ENCODE data around the gene CLEC19A. TPM values are rescaled to one million over a fixed set of nuclear protein-coding genes. Genes with fewer than 3 reads are reported as not detected.

The CLEC19A gene
- not detected in 2 replicates for total RNA-seq (2014; rRNA removed; shearing (Covaris generic))

DNA sequence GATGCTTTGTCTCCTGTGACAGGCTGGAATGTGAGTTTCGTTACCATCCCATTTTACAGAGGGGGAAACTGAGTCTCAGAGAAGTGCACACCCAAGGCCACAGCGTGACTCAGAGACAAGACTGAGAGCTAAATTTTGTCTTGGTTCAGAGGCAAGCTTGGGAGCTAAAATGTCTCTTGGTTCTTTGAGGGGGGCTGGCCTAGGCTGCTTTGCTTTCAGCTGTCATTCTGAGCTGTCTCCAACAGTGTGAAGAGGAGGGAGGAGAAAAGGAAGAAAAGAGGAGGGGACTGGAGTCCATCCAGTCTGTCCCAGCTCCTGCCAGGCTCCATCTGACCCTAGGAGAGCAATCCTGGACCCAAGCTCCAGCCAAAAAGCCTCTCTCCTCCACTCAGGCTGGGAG lies at the start of gene CLEC19A:
Gene CLEC19A, plus strand, starts transcription at position 301 of the 400 bp plus-strand sequence. CDS start 121 bp downstream, outside the sequence.
- DNase-seq (ENCODE audit: low spot score), result no peak

DNA sequence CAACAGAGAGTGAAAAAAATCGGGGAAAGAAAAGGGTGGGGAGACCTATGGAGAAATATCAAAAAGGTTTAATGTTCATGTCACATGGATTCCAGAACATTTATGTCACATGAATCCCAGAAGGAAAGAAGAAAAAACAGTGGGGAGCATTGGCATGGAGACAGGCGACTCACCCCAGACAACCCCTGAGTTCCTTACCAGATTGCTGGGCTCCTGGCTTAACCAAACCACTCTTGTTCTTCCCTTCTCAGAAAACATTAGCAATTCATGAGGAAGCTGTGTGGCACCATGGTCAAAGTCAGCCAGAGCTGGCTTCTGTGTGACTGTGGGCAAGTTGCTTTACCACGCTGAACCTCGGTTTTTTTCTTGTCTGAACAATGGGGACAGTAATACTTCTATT lies 49.6 kb upstream of the CLEC19A start:
- no peak for DNase-seq (ENCODE audit: low spot score)

- peak; percentile 47 for DNase-seq (ENCODE audit: low spot score)
Observed at GRCh38 chr16:19236561-19237209, 48.8 kb upstream of the CLEC19A start.

DNA sequence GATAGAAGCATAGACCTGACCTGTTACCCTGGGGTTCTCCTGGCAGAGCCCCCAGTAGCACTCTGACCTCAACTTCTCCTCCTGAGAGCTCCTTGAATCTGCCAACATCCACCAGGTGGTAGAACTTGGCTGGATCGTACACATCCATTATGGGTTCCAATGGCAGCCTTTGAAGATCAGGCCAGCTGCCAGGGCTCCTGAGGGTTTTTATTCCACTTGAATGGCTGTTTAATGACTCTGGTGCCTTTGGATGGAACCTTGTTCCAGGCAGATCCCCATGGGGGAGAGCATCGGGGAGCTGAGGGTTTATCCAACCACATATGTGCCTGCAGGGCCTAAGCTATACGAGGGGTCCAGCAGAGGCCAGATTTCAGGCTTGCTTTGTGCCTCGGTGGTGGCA lies 47.1 kb upstream of the CLEC19A start:
- DNase-seq (ENCODE audit: low spot score), result no peak

DNA sequence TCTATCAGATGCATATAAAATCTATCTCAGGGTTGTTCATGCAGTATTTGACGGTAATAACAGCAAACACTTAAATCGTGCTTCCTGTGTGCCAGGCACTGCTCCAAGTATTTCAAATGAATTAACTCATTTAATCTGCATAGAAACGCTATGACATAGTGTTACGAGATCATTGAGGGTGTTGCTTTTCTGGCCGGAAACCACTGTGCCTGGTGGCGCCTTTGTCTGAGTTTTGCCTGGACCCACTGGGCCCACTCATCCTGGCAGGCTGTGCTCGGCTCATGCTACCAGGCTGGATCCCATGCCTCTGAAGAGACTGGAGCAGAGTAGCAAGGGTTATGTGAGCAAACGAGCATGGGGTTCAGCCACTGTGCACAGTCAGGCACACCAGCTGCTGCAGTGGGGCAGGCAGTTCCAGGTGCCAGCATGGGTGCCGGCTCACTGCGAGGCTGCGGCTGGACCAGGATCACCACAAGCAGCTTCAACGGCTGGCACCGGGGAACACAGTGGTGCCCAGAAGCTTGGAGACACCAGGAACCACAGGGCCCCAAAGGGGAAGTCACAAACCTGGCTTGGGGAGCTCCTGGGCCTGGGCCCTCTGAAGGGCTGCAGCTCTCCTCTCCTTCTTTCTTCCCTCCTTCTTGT lies 45.9 kb upstream of the CLEC19A start:
- DNase-seq (ENCODE audit: low spot score), result no peak

- no peak for DNase-seq (ENCODE audit: low spot score)
Observed at GRCh38 chr16:19240494-19240893, 45.0 kb upstream of the CLEC19A start.

DNA sequence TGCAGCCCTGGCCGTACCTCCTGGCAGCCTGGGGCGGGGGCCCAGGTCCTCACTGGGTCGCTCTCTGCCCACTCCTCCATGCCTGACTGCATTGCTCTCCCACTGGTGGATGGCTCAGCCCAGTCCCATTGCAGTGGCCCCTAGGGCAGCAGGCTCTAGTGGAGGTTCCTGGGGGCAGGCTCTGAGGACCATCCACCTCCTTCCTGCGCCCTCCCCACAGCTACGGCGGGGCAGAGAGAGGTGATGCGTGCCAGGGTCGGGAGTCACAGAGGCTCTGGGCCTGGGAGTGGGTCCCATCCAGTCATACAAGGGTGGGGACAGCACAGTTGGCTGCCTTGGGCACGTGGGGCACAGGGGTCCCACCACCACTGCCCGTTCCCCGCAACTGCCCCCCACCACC lies 44.0 kb upstream of the CLEC19A start:
- no peak for DNase-seq (ENCODE audit: low spot score)

DNA sequence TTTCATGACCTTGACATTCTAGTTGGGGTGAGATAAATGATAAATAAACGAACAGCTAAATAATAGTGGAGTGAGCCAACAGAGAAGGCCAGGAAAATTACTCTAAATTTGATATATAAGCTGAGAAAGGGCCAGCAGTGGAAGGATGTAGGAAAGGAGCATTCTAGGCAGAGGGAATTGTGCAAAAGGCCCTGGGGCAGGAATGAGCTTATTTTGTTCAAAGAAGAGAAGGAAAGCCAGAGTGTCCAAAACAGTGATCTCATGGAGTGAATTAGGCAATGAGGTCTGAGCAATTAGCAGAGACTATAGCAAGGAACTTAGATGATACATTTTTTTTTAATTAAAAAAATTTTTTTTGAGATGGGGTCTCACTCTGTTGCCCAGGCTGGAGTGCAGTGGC lies 43.3 kb upstream of the CLEC19A start:
- DNase-seq (ENCODE audit: low spot score), result no peak

GRCh38 chr16:19242987-19243575 lies 42.5 kb upstream of the CLEC19A start:
- peak; percentile 52 for DNase-seq (ENCODE audit: low spot score)

- DNase-seq (ENCODE audit: low spot score), result peak; percentile 29
Observed at GRCh38 chr16:19245326-19245925, 40.1 kb upstream of the CLEC19A start.

DNA sequence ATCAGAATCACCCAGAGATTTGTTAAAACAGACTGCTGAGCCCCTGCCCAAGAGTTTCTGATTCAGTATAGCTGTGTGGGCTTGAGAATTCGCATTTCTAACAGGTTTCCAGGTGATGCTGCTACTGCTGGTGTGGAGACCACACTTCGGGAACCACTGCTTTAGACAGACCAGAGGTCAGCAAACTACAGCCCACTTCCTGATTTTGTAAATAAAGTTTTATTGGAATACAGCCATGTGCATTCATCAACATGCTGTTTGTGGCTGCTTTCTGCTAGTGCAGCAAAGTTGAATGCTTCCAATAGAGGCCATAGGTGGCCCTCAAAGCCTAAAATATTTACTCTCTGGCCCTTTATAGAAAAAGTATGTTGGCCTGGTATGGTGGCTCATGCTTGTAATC lies 32.6 kb upstream of the CLEC19A start:
- no peak for DNase-seq (ENCODE audit: low spot score)

- no peak for DNase-seq (ENCODE audit: low spot score)
Observed at GRCh38 chr16:19254611-19255010, 30.9 kb upstream of the CLEC19A start.

- DNase-seq (ENCODE audit: low spot score), result no peak
Observed at GRCh38 chr16:19264123-19264673, 21.3 kb upstream of the CLEC19A start.

GRCh38 chr16:19265380-19265930 lies 20.1 kb upstream of the CLEC19A start:
- no peak for DNase-seq (ENCODE audit: low spot score)

DNA sequence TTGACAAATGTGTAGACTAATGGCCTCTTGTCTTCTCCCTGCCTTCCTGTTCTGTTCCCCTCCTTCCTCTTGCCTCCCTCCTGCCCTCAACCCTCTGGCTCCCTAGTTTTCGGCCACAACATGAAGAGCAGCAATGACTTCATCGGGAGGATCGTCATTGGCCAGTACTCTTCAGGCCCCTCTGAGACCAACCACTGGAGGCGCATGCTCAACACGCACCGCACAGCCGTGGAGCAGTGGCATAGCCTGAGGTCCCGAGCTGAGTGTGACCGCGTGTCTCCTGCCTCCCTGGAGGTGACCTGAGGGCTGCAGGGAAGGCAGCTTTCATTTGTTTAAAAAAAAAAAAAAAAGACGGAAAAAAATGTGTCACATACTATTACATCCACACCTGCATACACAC lies 18.8 kb upstream of the CLEC19A start:
- no peak for DNase-seq (ENCODE audit: low spot score)

DNA sequence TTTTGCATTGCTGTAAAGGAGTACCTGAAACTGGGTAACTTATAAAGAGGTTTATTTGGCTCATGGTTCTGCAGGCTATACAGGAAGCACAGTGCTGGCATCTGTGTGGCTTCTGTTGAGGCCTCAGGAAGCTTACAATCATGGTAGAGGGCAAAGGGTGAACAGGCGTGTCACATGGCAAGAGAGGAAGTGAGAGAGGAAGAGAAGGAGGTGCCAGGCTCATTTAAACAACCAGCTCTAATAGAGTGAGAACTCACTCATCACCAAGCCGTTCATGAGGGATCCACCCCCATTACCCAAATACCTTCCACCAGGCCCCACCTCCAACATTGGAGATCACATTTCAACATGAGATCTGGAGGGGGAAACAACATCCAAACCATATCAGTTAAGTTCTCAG lies 16.4 kb upstream of the CLEC19A start:
- DNase-seq (ENCODE audit: low spot score), result no peak

DNA sequence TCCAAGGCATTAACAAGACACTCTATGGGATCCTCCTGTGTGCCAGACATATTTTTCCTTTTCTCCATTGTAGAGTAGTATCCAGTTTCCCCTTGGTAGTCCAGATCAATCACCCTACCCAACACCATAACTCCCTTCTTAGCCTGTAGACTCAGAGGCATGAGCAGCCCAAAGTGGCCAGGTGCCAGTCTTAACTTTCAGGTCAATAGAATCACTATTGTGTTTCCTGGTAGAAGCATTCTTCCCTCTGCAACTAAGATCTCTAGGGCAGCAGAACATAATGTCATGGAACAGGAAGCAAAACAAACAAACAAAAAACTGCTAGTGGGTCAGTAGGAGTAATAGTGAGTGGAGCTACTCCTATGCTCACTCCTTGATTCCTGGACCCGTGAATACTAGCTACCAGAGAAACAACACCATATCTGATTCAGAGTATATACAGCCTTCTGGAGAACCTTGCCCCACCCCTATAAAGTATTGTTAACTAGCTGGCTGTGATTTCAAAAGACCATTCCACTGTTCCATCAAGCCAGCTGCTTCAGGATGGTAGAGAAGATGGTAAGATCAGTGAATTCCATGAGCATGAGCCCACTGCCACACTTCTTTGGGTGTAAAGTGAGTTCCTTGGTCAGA lies 11.2 kb upstream of the CLEC19A start:
- no peak for DNase-seq (ENCODE audit: low spot score)

- DNase-seq (ENCODE audit: low spot score), result no peak
Observed at GRCh38 chr16:19278403-19278802, 7.1 kb upstream of the CLEC19A start.

DNA sequence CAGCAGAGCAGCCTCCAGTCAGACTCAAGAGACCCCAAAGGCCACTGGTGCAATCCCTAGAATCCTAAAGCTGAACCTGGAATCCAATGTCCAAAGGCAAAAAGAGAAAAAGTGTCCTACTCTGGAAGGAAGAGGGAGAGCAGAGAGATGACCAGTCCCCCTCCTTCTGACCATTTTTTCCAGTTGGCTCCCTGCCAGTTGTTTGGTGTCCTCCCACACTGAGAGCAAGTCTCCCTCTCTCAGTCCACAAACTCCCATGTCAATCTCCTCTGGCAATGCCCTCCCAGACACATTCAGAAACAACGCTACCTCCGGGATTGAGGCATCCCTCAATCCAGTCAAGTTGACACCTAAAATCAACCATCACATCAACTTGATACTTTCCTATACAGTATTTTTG lies 4.3 kb upstream of the CLEC19A start:
- no peak for DNase-seq (ENCODE audit: low spot score)

- DNase-seq (ENCODE audit: low spot score), result no peak
Observed at GRCh38 chr16:19282101-19282500, 3.4 kb upstream of the CLEC19A start.

DNA sequence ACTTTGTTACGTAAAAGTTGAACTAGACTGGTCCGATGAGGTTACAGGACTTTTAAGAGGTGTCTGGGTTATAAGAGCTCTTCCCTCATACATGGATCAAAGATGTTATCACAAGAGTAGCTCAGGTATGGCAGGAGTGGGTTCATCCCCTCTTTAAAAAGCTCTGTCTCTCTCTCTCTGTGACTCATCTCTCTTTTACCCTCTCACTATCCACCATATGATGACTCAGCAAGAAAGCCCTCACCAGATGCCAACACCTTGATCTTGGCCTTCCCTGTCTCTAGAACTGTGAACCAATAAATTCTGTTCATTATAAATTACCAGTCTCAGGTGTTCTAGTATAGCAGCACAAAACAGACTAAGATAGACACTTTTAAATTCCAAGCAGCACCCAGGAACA lies 1.9 kb upstream of the CLEC19A start:
- no peak for DNase-seq (ENCODE audit: low spot score)

DNA sequence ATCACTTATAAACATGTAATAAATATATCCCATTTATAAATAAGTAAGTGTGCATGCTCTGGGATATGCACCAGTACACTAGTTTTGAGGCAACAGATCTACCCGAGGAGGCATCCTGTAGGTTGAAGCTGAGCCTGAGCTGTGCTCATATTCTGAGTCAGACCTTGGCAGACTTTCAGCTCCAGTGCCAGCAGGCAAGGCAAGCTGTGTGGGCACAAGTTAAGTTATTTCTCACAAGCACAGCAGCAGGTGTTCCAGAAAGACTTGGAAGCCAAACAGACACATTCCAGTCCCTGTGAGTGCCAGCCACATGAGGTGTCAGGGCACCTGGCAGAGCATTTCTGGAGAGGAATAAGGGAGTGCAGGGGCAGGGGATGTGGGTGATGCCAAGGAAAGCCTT lies 1.3 kb upstream of the CLEC19A start:
- DNase-seq (ENCODE audit: low spot score), result no peak
